ENCODE data around the gene ANKRD65. TPM values are rescaled to one million over a fixed set of nuclear protein-coding genes. Genes with fewer than 3 reads are reported as not detected.

ANKRD65 gene
- total RNA-seq, 1 donor from 2014 or later: 21.5 TPM

GRCh38 chr1:1426496-1427105, 5.5 kb upstream of the ANKRD65 start:
- Histone ChIP-seq H3K4me1 (peaks cover 25% of the 10 kb centered on the region), H3K27ac (no peak overlapping the region), H3K9me3 (no peaks in the 10 kb centered on the region), H3K27me3 (no peaks in the 10 kb centered on the region), H3K4me3 (no peak overlapping the region), H3K36me3 (no peaks in the 10 kb centered on the region)
- intact Hi-C loops (cut with DNase I): no loop called here
- ATAC-seq: no peak
- DNase-seq: no peak
- no peak for TF ChIP-seq CTCF (IDR thresholded peaks at IDR 0.05)

- Histone ChIP-seq H3K36me3 (no peaks in the 10 kb centered on the region), H3K4me1 (peaks cover 19% of the 10 kb centered on the region), H3K4me3 (no peak overlapping the region), H3K27ac (no peak overlapping the region), H3K9me3 (no peaks in the 10 kb centered on the region), H3K27me3 (no peaks in the 10 kb centered on the region)
- TF ChIP-seq CTCF (IDR thresholded peaks at IDR 0.05): no peak
- ATAC-seq: no peak
- intact Hi-C loops (cut with DNase I): no loop called here
- peak; percentile 69 for DNase-seq
Observed at GRCh38 chr1:1425753-1426495, 4.8 kb upstream of the ANKRD65 start.

- no peak overlapping the region for H3K4me3 ChIP-seq
- no peaks in the 10 kb centered on the region for H3K36me3 ChIP-seq
- H3K4me1 ChIP-seq: peaks cover 13% of the 10 kb centered on the region
- no peak overlapping the region for H3K27ac ChIP-seq
- no peaks in the 10 kb centered on the region for H3K9me3 ChIP-seq
- intact Hi-C loops (cut with DNase I): no loop called here
- H3K27me3 ChIP-seq: no peaks in the 10 kb centered on the region
- TF ChIP-seq CTCF (IDR thresholded peaks at IDR 0.05): no peak
- ATAC-seq (no peak), DNase-seq (no peak)
Observed at GRCh38 chr1:1425426-1425752, 4.3 kb upstream of the ANKRD65 start.

GRCh38 chr1:1424707-1425106, 3.6 kb upstream of the ANKRD65 start:
- Histone ChIP-seq H3K27me3 (no peaks in the 10 kb centered on the region), H3K9me3 (no peaks in the 10 kb centered on the region), H3K27ac (no peak overlapping the region), H3K4me3 (no peak overlapping the region), H3K4me1 (peaks cover 6% of the 10 kb centered on the region), H3K36me3 (no peaks in the 10 kb centered on the region)
- intact Hi-C loops (cut with DNase I): no loop called here
- no peak for ATAC-seq
- DNase-seq: no peak
- no peak for TF ChIP-seq CTCF (IDR thresholded peaks at IDR 0.05)

GRCh38 chr1:1423245-1423597, 2.1 kb upstream of the ANKRD65 start:
- H3K27ac ChIP-seq: no peak overlapping the region
- ATAC-seq: no peak
- H3K4me1 ChIP-seq: no peaks in the 10 kb centered on the region
- DNase-seq: no peak
- no peaks in the 10 kb centered on the region for H3K9me3 ChIP-seq
- no peak overlapping the region for H3K4me3 ChIP-seq
- TF ChIP-seq CTCF (IDR thresholded peaks at IDR 0.05): no peak
- no peaks in the 10 kb centered on the region for H3K36me3 ChIP-seq
- intact Hi-C loops (cut with DNase I): no loop called here
- H3K27me3 ChIP-seq: no peaks in the 10 kb centered on the region

All from upper lobe of right lung (tissue), 1 donor.